GM19452 (cell line): ENCODE measurements around the gene OXGR1.

Source experiments
- ATAC-seq: cut with Tn5 transposase; IDR thresholded peaks from one replicate; pipeline ENCODE4 v1.9.1; 2021; ENCODE audit not compliant: unreplicated experiment

OXGR1 gene

GRCh38 chr13:96963786-96964475 is 30.3 kb downstream of the OXGR1 start:
- ATAC-seq, result no peak

- ATAC-seq, result no peak
These were observed 33.9 kb downstream of the OXGR1 start for GRCh38 chr13:96960379-96960778.

- ATAC-seq, result peak; percentile 55
These were observed 35.9 kb downstream of the OXGR1 start for GRCh38 chr13:96958286-96958891.

- no peak for ATAC-seq
These were observed 41.7 kb downstream of the OXGR1 start for GRCh38 chr13:96952595-96952994.

- no peak for ATAC-seq
These were observed 46.1 kb downstream of the OXGR1 start for GRCh38 chr13:96948127-96948526.

GRCh38 chr13:96947343-96947910 is 46.8 kb downstream of the OXGR1 start:
- ATAC-seq, result no peak

GRCh38 chr13:96946709-96947311 is 47.5 kb downstream of the OXGR1 start:
- ATAC-seq, result no peak

- ATAC-seq, result no peak
These were observed 53.3 kb downstream of the OXGR1 start for GRCh38 chr13:96940961-96941360.

- ATAC-seq, result no peak
These were observed 58.4 kb downstream of the OXGR1 start for GRCh38 chr13:96935901-96936300.
